Measurements from ENCODE around the gene BSPRY. TPM values are rescaled to one million over a fixed set of nuclear protein-coding genes. Genes with fewer than 3 reads are reported as not detected.

BSPRY gene
- total and polyA plus RNA-seq, 2 of the 13 experiments (the other 11 are each of a cell fraction or from before 2014, with no cell fraction given), result 0.09 to 0.26 TPM

- TF ChIP-seq PRDM10 (CRISPR knock-in tag; IDR thresholded peaks at IDR 0.05; ENCODE audit: low read depth), result no peak
- TF ChIP-seq TEAD3 (CRISPR knock-in tag; optimal IDR thresholded peaks at IDR 0.05; ENCODE audit: borderline replicate concordance), result peak; percentile 73
- peak; percentile 69; the same call in 1 of the 2 replicates for TF ChIP-seq ZGPAT (CRISPR knock-in tag; IDR thresholded peaks at IDR 0.05)
- TF ChIP-seq U2AF1 (optimal IDR thresholded peaks at IDR 0.05; ENCODE audit: low read depth, low read length), result no peak
- no peak for TF ChIP-seq MYC (CRISPR knock-in tag; IDR thresholded peaks at IDR 0.05; ENCODE audit: borderline replicate concordance)
- TF ChIP-seq ZSCAN9 (CRISPR knock-in tag; IDR thresholded peaks at IDR 0.05; ENCODE audit: borderline replicate concordance), result no peak
- no peak for TF ChIP-seq TOPORS (CRISPR knock-in tag; IDR thresholded peaks at IDR 0.05)
- TF ChIP-seq ZFP37 (CRISPR knock-in tag; IDR thresholded peaks at IDR 0.05; ENCODE audit: borderline replicate concordance), result no peak
- no peak for TF ChIP-seq ZBTB42 (CRISPR knock-in tag; IDR thresholded peaks at IDR 0.05)
- TF ChIP-seq AHDC1 (CRISPR knock-in tag; IDR thresholded peaks at IDR 0.05; ENCODE audit: borderline replicate concordance), result peak; percentile 64; the same call in 1 of the 2 replicates
- no peak for TF ChIP-seq CBX1 (IDR thresholded peaks at IDR 0.05; ENCODE audit: low read depth)
- no peak for TF ChIP-seq SNAI1 (CRISPR knock-in tag; IDR thresholded peaks at IDR 0.05; ENCODE audit: borderline replicate concordance)
- TF ChIP-seq ARID4A (CRISPR knock-in tag; IDR thresholded peaks at IDR 0.05; ENCODE audit: borderline replicate concordance), result no peak; the same call in 1 of the 2 replicates
- TF ChIP-seq NFKBIZ (CRISPR knock-in tag; IDR thresholded peaks at IDR 0.05), result 0 out of 2 replicates have a peak, but pooled peaks have one; percentile 47
Observed at GRCh38 chr9:113381909-113382411, 32.6 kb downstream of the BSPRY start (continued).
